Ovary (tissue), 9 donors: Measurements from ENCODE around the gene CMTM2. TPM values are rescaled to one million over a fixed set of nuclear protein-coding genes. Genes with fewer than 3 reads are reported as not detected.

Experiments used
- DNase-seq, 5 donors: peaks; one replicate each; pipeline ENCODE4 v3.0.0-alpha.2; 2019 to 2020
- H3K27ac ChIP-seq, 2 donors: fragments of 200-600 bp; one replicate each; pipeline versions ENCODE4 v1.5.1 to v1.8.0; 2019 to 2022
- H3K27me3 ChIP-seq: fragments of 200-600 bp; one replicate; pipeline ENCODE4 v1.8.0; 2022
- H3K36me3 ChIP-seq: fragments of 200-600 bp; sonication (generic); one replicate; pipeline ENCODE4 v1.5.1; 2019
- H3K4me1 ChIP-seq: one replicate; pipeline ENCODE4 v1.8.1; 2013; ENCODE audit warnings: mild to moderate bottlenecking, moderate library complexity; ENCODE audit not compliant: insufficient read depth
- H3K4me3 ChIP-seq: fragments of 200-600 bp; sonication (generic); one replicate; pipeline ENCODE4 v1.5.1; 2017
- H3K9me3 ChIP-seq, 2 donors: fragments of 200-600 bp in 1 of 2; sonication (generic) in 1 of 2; one replicate each; pipeline versions ENCODE4 v1.5.1 to v1.8.1; 2013 to 2019; ENCODE audit warnings: mild to moderate bottlenecking in 1 of 2, moderate library complexity in 1 of 2
- EP300 ChIP-seq: sonication (generic); formaldehyde crosslinking; IDR thresholded peaks from one replicate; pipeline ENCODE4 v1.6.1; 2017; ENCODE audit warnings: antibody characterized with exemption
- POLR2A ChIP-seq: fragments of 450-650 bp; IDR thresholded peaks from one replicate; pipeline ENCODE4 v1.6.1; 2017; ENCODE audit warnings: antibody characterized with exemption, mild to moderate bottlenecking, moderate library complexity
- WGBS, 3 donors: extraction: QIAGEN DNeasy Blood & Tissue Kit in 1 of 3; methylation state at CpG; one replicate each; pipeline versions ENCODE4 v1.1.5 to v1.1.7; 2013 to 2017; 5-methylcytosine and 5-hydroxymethylcytosine counted together
- intact Hi-C, 4 donors: fragments of 100-400 bp; cut with DNase I; formaldehyde crosslinking; loops; one replicate each; pipeline versions ENCODE4 v1.11.0 to v1.15.1; 2022 to 2023
- polyA plus RNA-seq, 2 donors: library from polyadenylated mRNA; stranded (reverse); fragments of 200-250 nt in 1 of 2; fragments of 350-450 nt in 1 of 2; fragmentation: Illumina TruSeq in 1 of 2; extraction: RNeasy Lipid Tissue Mini Kit (QIAGEN cat#74804) in 1 of 2; gene quantifications; one replicate each; pipeline ENCODE4 v1.2.3, GENCODE V29; 2013 to 2014
- total RNA-seq, 7 donors: library from RNA; depleted of rRNA in 2 of 7; stranded (reverse); fragments of >200 nt in 2 of 7; fragmentation: NEBNext Ultra II Directional in 3 of 7; extraction: Animal tissue kit (Norgen Biotek cat#: 25700) in 3 of 7; gene quantifications; one replicate each; pipeline versions ENCODE4 v1.1.0 to v1.2.4, GENCODE V29; 2016 to 2023
- TF ChIP-seq, protein P1 (sequence below), 3 donors: fragments of 450-650 bp in 2 of 3; fragments of 200-600 bp in 1 of 3; IDR thresholded peaks; one replicate each; pipeline versions ENCODE4 v1.5.1 to v1.8.0; 2016 to 2022; ENCODE audit warnings: antibody characterized with exemption in 3 of 3, mild to moderate bottlenecking in 1 of 3
- donor health status: DM: no; HTN: no; CAD: no; lungs with moderate emphysema.
- donor health status: DM: no; HTN: no; CAD: no.
- donor health status: Bipolar disorder and iron deficiency.
- donor health status: DM: yes; HTN: yes; CAD: no.
- donor health status: DM: no; HTN: no; CAD: no.
- donor health status: DM: yes; HTN: yes; CAD: no.

CMTM2 gene
- total and polyA plus RNA-seq, 9 donors = 0.21 to 1.8 (median 0.38) TPM; not detected in 6

- DNase-seq = peak in 1 of 5 donors; percentile 22
- intact Hi-C loops = loop anchor here in 3 of 4 donors (5.0 to 10.0 kb wide), 3 partner anchors 34 to 67 kb away; partner anchors contain the start of gene CMTM3 (in 1 of the 3)
Observed at GRCh38 chr16:66551348-66551759, 27.9 kb upstream of the CMTM2 start.

DNA sequence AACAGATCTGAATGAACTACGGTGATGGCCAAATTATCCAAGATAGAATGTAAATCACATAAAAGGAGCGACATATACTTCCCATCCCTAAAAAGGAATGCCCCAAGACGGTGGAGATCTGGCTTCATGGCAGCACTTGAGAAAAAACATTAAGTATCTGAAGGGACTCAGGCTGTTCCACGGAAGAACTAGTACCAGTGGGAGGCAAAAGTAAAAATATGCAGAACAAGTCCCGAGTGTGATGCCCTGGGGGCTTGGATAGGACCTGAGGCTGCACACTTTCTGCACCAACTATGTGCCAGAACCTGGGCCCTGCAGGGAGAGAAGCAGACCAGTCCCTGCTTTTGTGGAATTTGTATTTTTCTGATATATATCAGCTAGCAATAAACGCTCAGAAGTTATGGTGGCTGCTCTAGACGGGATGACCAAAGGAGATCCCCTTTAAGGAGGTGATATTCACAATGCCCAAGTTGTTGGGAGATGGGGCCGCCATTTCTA lies 27.4 kb upstream of the CMTM2 start:
- WGBS, 3 donors = 27 to 36% (median 35%) methylated on average over 8 of the region's 8 CpGs
- Histone ChIP-seq H3K27me3 (no peaks in the 10 kb centered on the region), H3K36me3 (no peaks in the 10 kb centered on the region), H3K27ac (peak overlapping the region; percentile 90 to 96), H3K4me3 (peak overlapping the region; percentile 43), H3K9me3 (no peaks in the 10 kb centered on the region), H3K4me1 (peaks cover 7% of the 10 kb centered on the region)
- intact Hi-C loops = loop anchor here in 3 of 4 donors (5.0 to 10.0 kb wide), 3 partner anchors 35 to 67 kb away; partner anchors contain the start of gene CMTM3 (in 1 of the 3)
- peak in 1 of 5 donors; percentile 30 for DNase-seq
- TF ChIP-seq, protein P1, sequence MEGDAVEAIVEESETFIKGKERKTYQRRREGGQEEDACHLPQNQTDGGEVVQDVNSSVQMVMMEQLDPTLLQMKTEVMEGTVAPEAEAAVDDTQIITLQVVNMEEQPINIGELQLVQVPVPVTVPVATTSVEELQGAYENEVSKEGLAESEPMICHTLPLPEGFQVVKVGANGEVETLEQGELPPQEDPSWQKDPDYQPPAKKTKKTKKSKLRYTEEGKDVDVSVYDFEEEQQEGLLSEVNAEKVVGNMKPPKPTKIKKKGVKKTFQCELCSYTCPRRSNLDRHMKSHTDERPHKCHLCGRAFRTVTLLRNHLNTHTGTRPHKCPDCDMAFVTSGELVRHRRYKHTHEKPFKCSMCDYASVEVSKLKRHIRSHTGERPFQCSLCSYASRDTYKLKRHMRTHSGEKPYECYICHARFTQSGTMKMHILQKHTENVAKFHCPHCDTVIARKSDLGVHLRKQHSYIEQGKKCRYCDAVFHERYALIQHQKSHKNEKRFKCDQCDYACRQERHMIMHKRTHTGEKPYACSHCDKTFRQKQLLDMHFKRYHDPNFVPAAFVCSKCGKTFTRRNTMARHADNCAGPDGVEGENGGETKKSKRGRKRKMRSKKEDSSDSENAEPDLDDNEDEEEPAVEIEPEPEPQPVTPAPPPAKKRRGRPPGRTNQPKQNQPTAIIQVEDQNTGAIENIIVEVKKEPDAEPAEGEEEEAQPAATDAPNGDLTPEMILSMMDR (IDR thresholded peaks at IDR 0.05) = no peak
- TF ChIP-seq EP300 (no peak), POLR2A (no peak)

More at GRCh38 chr16:66551348-66551759, 27.9 kb upstream of the CMTM2 start:
- peak overlapping the region; percentile 41 to 90 for H3K27ac ChIP-seq
- H3K36me3 ChIP-seq = no peaks in the 10 kb centered on the region
- H3K9me3 ChIP-seq = no peaks in the 10 kb centered on the region
- WGBS, 3 donors = 48 to 58% (median 57%) methylated on average over 6 of the region's 6 CpGs
- TF ChIP-seq POLR2A (no peak), EP300 (no peak)
- TF ChIP-seq, protein P1 (IDR thresholded peaks at IDR 0.05) = no peak
- H3K4me3 ChIP-seq = no peak overlapping the region
- peaks cover 7% of the 10 kb centered on the region for H3K4me1 ChIP-seq
- H3K27me3 ChIP-seq = no peaks in the 10 kb centered on the region

DNA sequence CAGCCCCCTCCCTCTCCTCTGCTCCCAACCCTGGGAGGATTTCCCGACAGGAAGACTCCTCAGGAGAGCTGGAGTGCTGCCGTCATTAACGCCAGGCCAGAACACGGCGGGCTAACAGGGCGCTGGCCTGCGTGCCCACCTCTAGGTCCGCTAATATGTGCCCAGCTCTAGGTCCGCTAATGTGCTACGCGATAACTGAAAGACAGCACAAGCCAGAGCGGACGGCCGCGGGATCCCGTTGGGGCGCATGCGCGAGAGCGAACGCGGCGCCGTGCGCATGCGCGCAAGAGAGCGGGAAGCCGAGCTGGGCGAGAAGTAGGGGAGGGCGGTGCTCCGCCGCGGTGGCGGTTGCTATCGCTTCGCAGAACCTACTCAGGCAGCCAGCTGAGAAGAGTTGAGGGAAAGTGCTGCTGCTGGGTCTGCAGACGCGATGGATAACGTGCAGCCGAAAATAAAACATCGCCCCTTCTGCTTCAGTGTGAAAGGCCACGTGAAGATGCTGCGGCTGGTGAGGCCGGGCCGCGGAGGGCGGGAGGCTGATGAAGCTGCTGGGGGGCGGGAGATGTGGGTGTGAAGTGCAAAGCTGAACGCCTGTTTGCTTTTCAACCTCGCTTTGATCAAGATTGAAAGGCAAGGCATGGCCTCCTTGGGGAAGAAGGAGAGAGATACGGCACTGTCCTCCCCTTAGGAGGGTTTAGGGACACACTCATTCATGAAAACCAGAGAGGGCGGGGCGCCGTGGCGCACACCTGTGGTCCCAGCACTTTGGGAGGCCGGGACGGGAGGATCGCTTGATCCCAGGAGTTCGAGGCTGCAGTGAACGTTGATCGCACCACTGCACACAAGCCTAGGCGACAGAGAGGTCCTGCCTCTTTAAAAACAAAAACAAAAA lies 26.7 kb upstream of the CMTM2 start, which contains the start of gene CKLF:
CKLF (plus strand) TSS at position 291 of the 892 bp plus-strand sequence; CDS start at position 431, 140 bp downstream.
- H3K27me3 ChIP-seq = no peaks in the 10 kb centered on the region
- intact Hi-C loops = loop anchor here in 3 of 4 donors (5.0 to 10.0 kb wide), 3 partner anchors 35 to 68 kb away; partner anchors contain the start of gene CMTM3 (in 1 of the 3)
- TF ChIP-seq POLR2A (peak; percentile 89), EP300 (no peak)
- H3K4me1 ChIP-seq = peaks cover 7% of the 10 kb centered on the region
- H3K4me3 ChIP-seq = peak within 1 kb of the TSS; percentile 43
- WGBS, 3 donors = 6 to 10% (median 8%) methylated on average over 62 to 63 of the region's 63 CpGs
- no peaks in the 10 kb centered on the region for H3K9me3 ChIP-seq
- peak within 1 kb of the TSS; percentile 90 to 96 for H3K27ac ChIP-seq
- peak; percentile 86 to 95 (median 92) for DNase-seq
- no peaks in the 10 kb centered on the region for H3K36me3 ChIP-seq

- Histone ChIP-seq H3K4me3 (peak overlapping the region; percentile 43), H3K27ac (no peak overlapping the region), H3K36me3 (no peaks in the 10 kb centered on the region), H3K4me1 (peaks cover 7% of the 10 kb centered on the region), H3K9me3 (no peaks in the 10 kb centered on the region), H3K27me3 (no peaks in the 10 kb centered on the region)
- 19 to 31% (median 28%) methylated on average over 8 of the region's 8 CpGs for WGBS, 3 donors
- intact Hi-C loops = loop anchor here in 3 of 4 donors (5.0 to 10.0 kb wide), 3 partner anchors 36 to 68 kb away; partner anchors contain the start of gene CMTM3 (in 1 of the 3)
- no peak for TF ChIP-seq POLR2A
- TF ChIP-seq, protein P1 (IDR thresholded peaks at IDR 0.05) = no peak
- no peak for DNase-seq
Observed at GRCh38 chr16:66553223-66553622, 26.0 kb upstream of the CMTM2 start.
